Panc1 (cell line): ENCODE measurements around the gene PIAS1. TPM values are rescaled to one million over a fixed set of nuclear protein-coding genes. Genes with fewer than 3 reads are reported as not detected.

ENCODE experiments used
- ATAC-seq: fragments of 200-7000 bp; cut with Tn5 transposase; 2 replicates; pipeline ENCODE4 v1.9.1; 2020; ENCODE audit warnings: mild to moderate bottlenecking, moderate library complexity
- BruUV-seq: library from RNA; stranded (reverse); fragments of 400-500 nt; replicated peaks from 2 replicates; lab custom pipeline; 2021; lab: Mats Ljungman, UMichigan
- CTCF ChIA-PET: fragments of 300-600 bp; sonication (Branson Sonifier 250); formaldehyde crosslinking; loops from one replicate; lab custom pipeline; 2022; ENCODE audit warnings: antibody characterized with exemption; lab: Charles Lee
- POLR2A ChIA-PET: fragments of 300-600 bp; sonication (Branson Sonifier 250); formaldehyde crosslinking; loops from one replicate; lab custom pipeline; 2022; ENCODE audit warnings: antibody characterized with exemption; lab: Charles Lee
- DNase-seq: peaks from one replicate; pipeline ENCODE4 v3.0.0-alpha.2; 2010; ENCODE audit warnings: low read depth, low spot score
- H3K27ac ChIP-seq: 2 replicates; pipeline ENCODE4 v1.5.1; 2011; ENCODE audit warnings: mild to moderate bottlenecking, low read length, inconsistent platforms
- H3K27me3 ChIP-seq: fragments of 200-500 bp; sonication (Bioruptor generic); 2 replicates; pipeline ENCODE4 v1.6.0; 2014; ENCODE audit warnings: low read length, inconsistent platforms; ENCODE audit not compliant: control insufficient read depth, insufficient read depth
- H3K36me3 ChIP-seq: fragments of 200-500 bp; sonication (Bioruptor generic); 2 replicates; pipeline ENCODE4 v1.5.1; 2014; ENCODE audit warnings: inconsistent platforms, mild to moderate bottlenecking, low read length, moderate library complexity; ENCODE audit not compliant: control insufficient read depth, insufficient read depth
- H3K4me1 ChIP-seq: 2 replicates; pipeline ENCODE4 v1.5.1; 2011; ENCODE audit warnings: inconsistent platforms, mild to moderate bottlenecking, low read length, moderate library complexity; ENCODE audit not compliant: control insufficient read depth, insufficient read depth
- H3K4me3 ChIP-seq, 2 experiments: 2 replicates each; pipeline ENCODE4 v1.5.1; 2011 to 2012; ENCODE audit warnings: low read depth in 2 of 2, low read length in 2 of 2, mild to moderate bottlenecking in 2 of 2, inconsistent platforms in 1 of 2, moderate library complexity in 1 of 2
- H3K9me3 ChIP-seq: fragments of 200-500 bp; sonication (Bioruptor generic); 2 replicates; pipeline ENCODE4 v1.5.1; 2014; ENCODE audit warnings: low read depth, mild to moderate bottlenecking, inconsistent platforms, low read length, moderate library complexity; ENCODE audit not compliant: control insufficient read depth, insufficient read depth
- POLR2AphosphoS5 ChIP-seq: IDR thresholded peaks from 2 replicates; pipeline ENCODE4 v1.6.1; 2012; ENCODE audit warnings: mild to moderate bottlenecking, low read depth, low read length, moderate library complexity
- SIN3A ChIP-seq: IDR thresholded peaks from 2 replicates; pipeline ENCODE4 v1.6.1; 2012; ENCODE audit warnings: low read depth, mild to moderate bottlenecking, low read length, moderate library complexity, borderline replicate concordance; ENCODE audit not compliant: insufficient read depth
- TCF7L2 ChIP-seq: IDR thresholded peaks from 2 replicates; pipeline ENCODE4 v1.6.1; 2011; ENCODE audit warnings: mild to moderate bottlenecking, low read depth, low read length, inconsistent platforms
- in situ Hi-C: cut with HindIII; loops from 2 replicates; pipeline ENCODE4 v1.10.0; 2016; ENCODE audit warnings: low sequenced_read_pairs, low pct_unique_long_range_greater_than_20kb
- intact Hi-C: fragments of 100-400 bp; cut with micrococcal nuclease; formaldehyde crosslinking; loops from one replicate; pipeline ENCODE4 v1.10.0; 2022; ENCODE audit not compliant: unreplicated experiment
- total RNA-seq: library from RNA; stranded (reverse); gene quantifications from one replicate; pipeline ENCODE4 v1.2.1, GENCODE V29; 2021; ENCODE audit not compliant: unreplicated experiment
- TF ChIP-seq, protein P1 (sequence below), 2 experiments: IDR thresholded peaks; 2 replicates each; pipeline ENCODE4 v1.6.1; 2011 to 2012; ENCODE audit warnings: low read depth in 2 of 2, control low read depth in 1 of 2, low read length in 1 of 2, mild to moderate bottlenecking in 1 of 2, moderate library complexity in 1 of 2; ENCODE audit not compliant: insufficient read depth in 1 of 2
- TF ChIP-seq, protein P2 (sequence below): fragments of 450-650 bp; IDR thresholded peaks from 2 replicates; pipeline ENCODE4 v1.5.1; 2017; ENCODE audit warnings: mild to moderate bottlenecking

PIAS1 gene
- total RNA-seq, 1 experiment from 2014 or later, result 44.5 TPM

DNA sequence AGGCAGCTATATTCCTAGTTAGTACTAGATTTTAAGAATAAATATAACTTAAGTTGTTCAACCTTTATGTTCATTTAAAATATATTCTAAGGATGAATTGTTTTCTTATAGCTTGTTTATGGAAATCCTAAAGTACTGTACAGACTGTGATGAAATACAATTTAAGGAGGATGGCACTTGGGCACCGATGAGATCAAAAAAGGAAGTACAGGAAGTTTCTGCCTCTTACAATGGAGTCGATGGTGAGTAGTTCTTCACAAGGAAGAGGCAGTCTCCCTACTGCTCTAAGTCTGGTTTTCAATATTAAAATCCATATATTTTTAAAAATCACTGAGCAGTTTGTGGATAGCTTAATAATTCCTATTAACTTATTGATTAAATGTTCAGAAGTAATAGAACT lies 121.4 kb downstream of the PIAS1 start:
- TF ChIP-seq TCF7L2, result no peak
- TF ChIP-seq SIN3A, result no peak
- TF ChIP-seq POLR2AphosphoS5, result no peak
- TF ChIP-seq, protein P1, sequence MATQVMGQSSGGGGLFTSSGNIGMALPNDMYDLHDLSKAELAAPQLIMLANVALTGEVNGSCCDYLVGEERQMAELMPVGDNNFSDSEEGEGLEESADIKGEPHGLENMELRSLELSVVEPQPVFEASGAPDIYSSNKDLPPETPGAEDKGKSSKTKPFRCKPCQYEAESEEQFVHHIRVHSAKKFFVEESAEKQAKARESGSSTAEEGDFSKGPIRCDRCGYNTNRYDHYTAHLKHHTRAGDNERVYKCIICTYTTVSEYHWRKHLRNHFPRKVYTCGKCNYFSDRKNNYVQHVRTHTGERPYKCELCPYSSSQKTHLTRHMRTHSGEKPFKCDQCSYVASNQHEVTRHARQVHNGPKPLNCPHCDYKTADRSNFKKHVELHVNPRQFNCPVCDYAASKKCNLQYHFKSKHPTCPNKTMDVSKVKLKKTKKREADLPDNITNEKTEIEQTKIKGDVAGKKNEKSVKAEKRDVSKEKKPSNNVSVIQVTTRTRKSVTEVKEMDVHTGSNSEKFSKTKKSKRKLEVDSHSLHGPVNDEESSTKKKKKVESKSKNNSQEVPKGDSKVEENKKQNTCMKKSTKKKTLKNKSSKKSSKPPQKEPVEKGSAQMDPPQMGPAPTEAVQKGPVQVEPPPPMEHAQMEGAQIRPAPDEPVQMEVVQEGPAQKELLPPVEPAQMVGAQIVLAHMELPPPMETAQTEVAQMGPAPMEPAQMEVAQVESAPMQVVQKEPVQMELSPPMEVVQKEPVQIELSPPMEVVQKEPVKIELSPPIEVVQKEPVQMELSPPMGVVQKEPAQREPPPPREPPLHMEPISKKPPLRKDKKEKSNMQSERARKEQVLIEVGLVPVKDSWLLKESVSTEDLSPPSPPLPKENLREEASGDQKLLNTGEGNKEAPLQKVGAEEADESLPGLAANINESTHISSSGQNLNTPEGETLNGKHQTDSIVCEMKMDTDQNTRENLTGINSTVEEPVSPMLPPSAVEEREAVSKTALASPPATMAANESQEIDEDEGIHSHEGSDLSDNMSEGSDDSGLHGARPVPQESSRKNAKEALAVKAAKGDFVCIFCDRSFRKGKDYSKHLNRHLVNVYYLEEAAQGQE (IDR thresholded peaks at IDR 0.05; ENCODE audit: insufficient read depth in 1 of 2, low read depth in 2 of 2, low read length in 1 of 2), result no peak
- TF ChIP-seq, protein P2, sequence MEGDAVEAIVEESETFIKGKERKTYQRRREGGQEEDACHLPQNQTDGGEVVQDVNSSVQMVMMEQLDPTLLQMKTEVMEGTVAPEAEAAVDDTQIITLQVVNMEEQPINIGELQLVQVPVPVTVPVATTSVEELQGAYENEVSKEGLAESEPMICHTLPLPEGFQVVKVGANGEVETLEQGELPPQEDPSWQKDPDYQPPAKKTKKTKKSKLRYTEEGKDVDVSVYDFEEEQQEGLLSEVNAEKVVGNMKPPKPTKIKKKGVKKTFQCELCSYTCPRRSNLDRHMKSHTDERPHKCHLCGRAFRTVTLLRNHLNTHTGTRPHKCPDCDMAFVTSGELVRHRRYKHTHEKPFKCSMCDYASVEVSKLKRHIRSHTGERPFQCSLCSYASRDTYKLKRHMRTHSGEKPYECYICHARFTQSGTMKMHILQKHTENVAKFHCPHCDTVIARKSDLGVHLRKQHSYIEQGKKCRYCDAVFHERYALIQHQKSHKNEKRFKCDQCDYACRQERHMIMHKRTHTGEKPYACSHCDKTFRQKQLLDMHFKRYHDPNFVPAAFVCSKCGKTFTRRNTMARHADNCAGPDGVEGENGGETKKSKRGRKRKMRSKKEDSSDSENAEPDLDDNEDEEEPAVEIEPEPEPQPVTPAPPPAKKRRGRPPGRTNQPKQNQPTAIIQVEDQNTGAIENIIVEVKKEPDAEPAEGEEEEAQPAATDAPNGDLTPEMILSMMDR, result no peak
- ATAC-seq (no peak), DNase-seq (no peak)
- no peaks in the 10 kb centered on the region for H3K4me1 ChIP-seq
- no peak overlapping the region for H3K4me3 ChIP-seq
- BruUV-seq, result no TSS peak
- in situ Hi-C loops, result no loop called here
- intact Hi-C loops, result no loop called here
- POLR2A ChIA-PET, result no interaction called here
- H3K9me3 ChIP-seq, result no peaks in the 10 kb centered on the region
- H3K27ac ChIP-seq, result no peak overlapping the region
- H3K36me3 ChIP-seq, result peaks cover 16% of the 10 kb centered on the region; the same call in 1 of the 2 replicates
- CTCF ChIA-PET, result no interaction called here
- H3K27me3 ChIP-seq, result no peaks in the 10 kb centered on the region

DNA sequence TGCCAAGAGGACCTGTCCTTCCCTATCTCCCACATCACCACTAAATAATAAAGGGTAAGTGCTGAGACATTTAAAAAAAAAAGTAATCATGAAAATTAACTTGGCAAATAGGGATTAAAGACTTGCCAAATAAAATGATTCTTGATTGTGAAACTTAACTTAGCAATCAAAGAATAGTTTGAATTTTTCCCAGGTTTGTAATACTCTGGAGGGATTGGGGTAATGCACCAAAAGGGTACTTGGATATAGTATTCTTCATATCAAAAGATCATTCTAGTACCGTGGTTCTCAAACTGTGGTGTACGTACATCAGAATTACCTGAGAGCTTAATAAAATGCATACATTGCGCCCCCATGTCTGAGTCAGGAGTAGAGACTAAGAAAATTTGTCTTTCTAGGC lies 122.5 kb downstream of the PIAS1 start:
- no peaks in the 10 kb centered on the region for H3K27me3 ChIP-seq
- intact Hi-C loops, result no loop called here
- no TSS peak for BruUV-seq
- H3K4me1 ChIP-seq, result no peaks in the 10 kb centered on the region
- TF ChIP-seq, protein P1 (IDR thresholded peaks at IDR 0.05; ENCODE audit: insufficient read depth in 1 of 2, low read depth in 2 of 2, low read length in 1 of 2), result no peak
- TF ChIP-seq SIN3A (no peak), POLR2AphosphoS5 (no peak), TCF7L2 (no peak)
- TF ChIP-seq, protein P2, result no peak
- no peaks in the 10 kb centered on the region for H3K9me3 ChIP-seq
- in situ Hi-C loops, result no loop called here
- POLR2A ChIA-PET, result no interaction called here
- no peak overlapping the region for H3K4me3 ChIP-seq
- no peak for DNase-seq
- H3K27ac ChIP-seq, result no peak overlapping the region
- peaks cover 20% of the 10 kb centered on the region for H3K36me3 ChIP-seq
- CTCF ChIA-PET, result no interaction called here
- ATAC-seq, result no peak
